NCI-H1092 treated with DMSO at 0.1 percent for 48 hours (cell line): ENCODE results near the gene TMEM223.
A peak's percentile ranks its signal among the peaks of the same experiment; 100 is the strongest.
"Not testable (repeated sequence)": the region's sequence is repeated elsewhere in the genome, so short reads cannot be mapped to it uniquely, and the experiment has no call there.

ENCODE experiments used
- DNase-seq: peaks from one replicate; lab custom pipeline; 2025; lab: John Stamatoyannopoulos, UW

Gene TMEM223

DNA sequence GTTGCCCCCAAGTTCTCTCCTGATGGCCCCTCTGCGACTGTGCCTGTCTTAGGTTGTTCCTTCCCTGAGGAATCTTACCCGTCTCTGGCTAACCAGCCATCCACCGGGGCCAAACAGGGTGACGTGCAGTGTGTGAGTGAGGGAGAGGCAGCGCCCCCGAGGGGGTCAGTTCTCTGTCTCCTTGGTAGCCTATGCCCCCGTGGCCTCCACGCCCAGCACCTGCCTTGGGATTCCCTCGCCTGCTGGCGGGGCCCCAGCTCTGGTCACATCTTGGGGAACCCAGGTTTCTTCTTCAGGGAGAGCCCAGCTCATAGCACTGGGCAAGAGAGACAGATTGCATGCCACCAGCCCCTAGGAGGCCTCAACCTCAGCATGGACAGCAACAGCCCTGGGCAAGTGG, 7.7 kb upstream of the TMEM223 start:
- no peak for DNase-seq

GRCh38 chr11:62796281-62796680, 4.5 kb upstream of the TMEM223 start:
- DNase-seq = no peak

DNA sequence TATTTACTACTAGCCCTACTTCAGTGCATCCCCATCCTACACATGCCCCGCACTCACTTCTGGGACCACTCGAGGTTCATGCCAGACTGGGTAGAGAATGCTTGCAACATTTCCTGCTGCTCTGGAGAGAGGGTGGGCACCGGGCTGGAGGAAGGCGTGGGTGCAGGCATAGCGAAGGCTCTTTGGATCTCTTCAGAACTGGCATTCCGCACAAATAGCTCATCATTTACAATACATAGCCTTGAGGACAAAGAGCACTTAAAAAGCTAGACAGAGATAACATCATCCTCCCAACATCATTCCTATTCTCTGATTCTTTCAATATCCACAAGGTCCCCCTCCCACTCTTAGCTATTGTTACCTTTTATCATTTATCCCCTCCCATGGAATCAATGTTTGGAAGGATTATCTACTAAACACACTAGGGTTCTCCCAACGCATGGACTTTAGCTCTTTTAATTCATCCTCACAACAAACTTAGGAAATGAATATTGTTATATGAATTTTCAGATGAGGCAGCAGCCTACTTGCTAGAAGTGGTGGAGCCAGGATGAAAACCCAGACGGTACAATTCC, 2.5 kb upstream of the TMEM223 start:
- no peak for DNase-seq

DNA sequence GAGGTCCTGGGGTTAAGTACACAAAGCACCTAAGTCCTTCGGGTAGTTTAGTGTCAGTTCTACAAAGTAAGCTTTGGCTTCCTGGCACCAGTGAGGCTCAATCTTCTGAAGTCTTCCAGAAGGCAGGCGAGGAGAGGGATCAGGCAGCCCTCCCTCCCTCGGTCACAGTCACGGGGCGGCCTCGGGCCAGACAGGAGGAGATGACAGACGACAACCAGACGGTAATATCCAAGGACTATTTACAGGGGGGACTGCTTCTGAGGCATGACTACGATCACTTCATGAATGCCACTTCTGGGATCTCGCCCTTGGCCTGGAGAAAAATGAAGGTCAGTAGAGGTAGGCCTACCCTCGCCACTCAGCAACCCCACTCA, 383 bp upstream of the TMEM223 start:
- DNase-seq = no peak

- no peak for DNase-seq
These were observed 2.2 kb downstream of the TMEM223 start for GRCh38 chr11:62789576-62789975.

DNA sequence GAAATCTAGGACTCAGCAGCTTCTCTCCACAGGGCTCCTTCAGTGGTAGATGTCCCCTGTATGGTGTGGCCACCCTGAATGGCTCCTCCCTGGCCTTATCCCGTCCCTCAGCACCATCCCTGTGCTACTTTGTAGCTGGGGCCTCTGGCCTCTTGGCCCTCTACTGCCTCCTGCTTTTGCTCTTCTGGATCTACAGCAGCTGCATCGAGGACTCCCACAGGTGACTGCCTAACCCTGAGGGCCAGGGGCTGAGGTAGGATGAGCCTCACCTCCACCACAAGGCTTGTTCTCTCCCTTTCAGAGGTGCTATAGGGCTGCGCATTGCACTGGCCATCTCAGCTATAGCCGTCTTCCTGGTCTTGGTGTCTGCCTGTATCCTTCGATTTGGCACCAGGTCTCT, 2.8 kb downstream of the TMEM223 start:
- no peak for DNase-seq

- DNase-seq = peak; percentile 98
These were observed 4.6 kb downstream of the TMEM223 start, which contains the start of gene TMEM179B for GRCh38 chr11:62787005-62787759. TSS of gene TMEM179B (plus strand) at chr11:62787402. CDS start at chr11:62787432, 30 bp downstream.

DNA sequence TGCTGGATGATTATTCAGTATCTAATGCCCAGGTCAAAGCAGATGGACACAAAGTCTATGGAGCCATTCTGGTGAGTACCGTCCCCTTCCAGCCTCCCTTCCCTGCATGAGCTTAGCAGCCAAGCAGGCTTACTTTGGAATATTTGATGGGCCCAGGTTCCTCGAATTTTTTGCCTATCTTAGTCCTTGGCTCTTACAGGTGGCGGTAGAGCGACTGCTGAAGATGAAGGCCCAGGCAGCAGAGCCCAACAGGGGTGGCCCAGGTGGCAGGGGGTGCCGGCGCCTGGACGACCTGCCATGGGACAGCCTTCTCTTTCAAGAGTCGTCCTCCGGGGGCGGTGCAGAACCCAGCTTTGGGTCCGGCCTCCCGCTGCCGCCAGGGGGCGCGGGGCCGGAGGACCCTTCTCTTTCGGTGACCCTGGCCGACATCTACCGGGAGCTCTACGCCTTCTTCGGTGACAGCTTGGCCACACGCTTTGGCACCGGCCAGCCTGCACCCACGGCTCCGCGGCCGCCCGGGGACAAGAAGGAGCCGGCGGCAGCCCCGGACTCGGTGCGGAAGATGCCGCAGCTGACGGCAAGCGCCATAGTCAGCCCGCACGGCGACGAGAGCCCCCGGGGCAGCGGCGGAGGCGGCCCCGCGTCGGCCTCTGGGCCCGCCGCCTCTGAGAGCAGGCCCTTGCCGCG, 5.3 kb downstream of the TMEM223 start:
- DNase-seq = peak; percentile 81

- no peak for DNase-seq
These were observed 9.1 kb downstream of the TMEM223 start for GRCh38 chr11:62782753-62783152.

DNA sequence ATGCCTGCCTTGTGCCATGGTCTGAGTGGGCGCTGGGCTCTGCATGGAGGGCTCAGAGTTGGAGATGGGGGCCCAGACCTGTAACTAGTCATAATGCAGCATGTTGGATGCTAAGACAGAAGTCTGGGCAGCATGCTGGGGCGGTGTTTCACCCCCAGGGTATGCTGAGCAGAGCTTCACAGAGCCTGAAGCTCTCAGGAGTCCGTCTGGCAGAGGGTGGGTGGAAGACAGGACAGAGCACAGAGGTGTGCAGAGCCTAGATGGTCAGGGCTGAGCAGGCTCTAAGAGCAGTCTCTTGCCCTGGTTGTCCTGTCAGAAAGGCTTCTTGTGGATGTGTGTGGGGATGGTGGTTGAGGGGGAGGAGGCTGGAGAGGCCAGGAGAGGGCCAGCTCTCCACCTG, 13.4 kb downstream of the TMEM223 start:
- DNase-seq = no peak

- no peak for DNase-seq
These were observed 14.4 kb downstream of the TMEM223 start for GRCh38 chr11:62777389-62777788.

DNA sequence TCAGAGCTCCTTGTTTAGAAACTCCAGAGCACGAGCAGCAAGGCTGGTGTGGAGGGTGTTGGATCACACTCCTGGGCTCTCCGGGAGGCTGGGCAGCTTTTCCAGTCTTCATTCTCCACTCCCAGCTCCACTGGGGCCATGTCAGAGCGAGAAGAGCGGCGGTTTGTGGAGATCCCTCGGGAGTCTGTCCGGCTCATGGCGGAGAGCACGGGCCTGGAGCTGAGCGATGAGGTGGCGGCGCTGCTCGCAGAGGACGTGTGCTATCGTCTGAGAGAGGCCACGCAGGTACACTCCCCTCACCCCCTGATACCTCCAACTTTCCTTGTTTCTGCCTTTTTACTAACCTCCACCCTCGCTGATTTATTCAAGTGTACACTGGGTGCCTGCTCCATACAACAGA, 16.2 kb downstream of the TMEM223 start:
- DNase-seq = no peak

- DNase-seq = no peak
These were observed 17.4 kb downstream of the TMEM223 start for GRCh38 chr11:62774407-62774806.

- peak; percentile 98 for DNase-seq
These were observed 20.4 kb downstream of the TMEM223 start, which contains the start of gene TAF6L for GRCh38 chr11:62771144-62772021. TSS of gene TAF6L (plus strand) at chr11:62771396. CDS start at chr11:62775784, 4,388 bp downstream.

DNA sequence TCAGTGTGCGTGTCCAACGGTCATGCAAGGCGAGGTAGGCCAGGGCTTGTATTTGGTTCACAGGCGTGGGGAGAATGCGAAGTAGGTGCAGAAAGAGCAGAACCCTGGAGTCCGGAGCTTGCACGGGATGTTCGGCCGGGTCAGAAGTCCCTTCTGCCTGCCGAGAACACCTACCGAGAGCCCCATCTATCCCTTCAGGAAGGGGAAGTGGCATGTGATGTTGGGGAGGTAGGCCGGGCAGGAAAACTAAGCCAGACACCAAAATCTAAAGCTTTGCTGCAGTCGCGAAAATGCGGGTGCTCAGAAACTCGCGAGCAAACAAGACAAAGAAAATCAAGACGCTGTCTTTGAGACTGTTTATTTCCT, 21.0 kb downstream of the TMEM223 start:
- DNase-seq = no peak

DNA sequence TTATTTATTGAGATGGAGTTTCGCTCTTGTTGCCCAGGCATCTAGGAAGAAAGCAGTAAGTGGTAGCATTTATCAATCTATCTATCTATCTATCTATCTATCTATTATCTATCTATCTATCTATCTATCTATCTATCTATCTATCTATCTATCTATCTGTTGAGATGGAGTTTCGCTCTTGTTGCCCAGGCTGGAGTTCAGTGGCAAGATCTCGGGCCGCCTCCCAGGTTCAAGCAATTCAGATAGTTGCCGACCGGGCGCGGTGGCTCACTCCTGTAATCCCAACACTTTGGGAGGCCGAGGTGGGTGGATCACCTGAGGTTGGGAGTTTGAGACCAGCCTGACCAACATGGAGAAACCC, 31.0 kb downstream of the TMEM223 start:
- not testable (repeated sequence) for DNase-seq

DNA sequence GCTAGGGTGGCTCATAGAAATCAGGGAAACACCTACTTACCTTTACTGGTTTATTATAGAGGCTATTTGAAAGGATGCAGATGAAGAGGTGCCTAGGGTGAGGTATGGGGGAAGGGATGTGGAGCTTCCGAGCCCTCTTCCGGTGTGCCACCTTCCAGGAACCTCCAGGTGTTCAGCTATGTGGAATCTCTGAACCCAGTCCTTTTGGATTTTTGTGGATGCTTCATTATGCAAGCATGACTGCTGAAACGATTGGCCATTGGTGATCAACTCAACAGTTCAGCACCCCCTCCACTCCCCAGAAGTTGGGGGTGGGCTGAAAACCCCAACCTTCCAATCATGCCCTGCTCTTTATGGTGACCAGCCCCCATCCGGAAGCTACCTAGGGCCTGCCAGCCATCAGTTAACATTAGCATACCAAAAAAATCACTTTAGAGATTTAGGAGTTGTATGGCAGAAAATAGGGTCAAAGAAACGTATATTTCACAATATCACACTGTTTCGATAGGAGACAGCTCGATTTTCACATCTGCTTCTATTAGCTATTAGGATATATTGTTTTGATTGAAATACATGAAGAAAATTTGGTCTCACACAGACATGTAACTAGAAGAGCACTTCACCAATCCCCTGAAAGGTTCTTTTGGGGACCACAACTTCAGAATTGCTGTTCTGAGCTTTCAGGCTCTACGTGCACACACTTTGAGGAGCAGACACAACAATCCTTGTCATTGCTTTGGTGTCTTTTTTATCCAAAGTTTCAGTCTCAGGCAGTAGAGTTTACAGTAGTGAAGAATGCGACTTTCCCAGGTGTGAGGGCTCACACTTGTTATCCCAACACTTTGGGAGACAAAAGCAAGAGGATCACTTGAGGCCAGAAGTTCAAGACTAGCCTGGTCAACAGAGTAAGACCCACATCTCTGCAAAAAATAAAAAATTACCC, 33.7 kb downstream of the TMEM223 start:
- no peak for DNase-seq

DNA sequence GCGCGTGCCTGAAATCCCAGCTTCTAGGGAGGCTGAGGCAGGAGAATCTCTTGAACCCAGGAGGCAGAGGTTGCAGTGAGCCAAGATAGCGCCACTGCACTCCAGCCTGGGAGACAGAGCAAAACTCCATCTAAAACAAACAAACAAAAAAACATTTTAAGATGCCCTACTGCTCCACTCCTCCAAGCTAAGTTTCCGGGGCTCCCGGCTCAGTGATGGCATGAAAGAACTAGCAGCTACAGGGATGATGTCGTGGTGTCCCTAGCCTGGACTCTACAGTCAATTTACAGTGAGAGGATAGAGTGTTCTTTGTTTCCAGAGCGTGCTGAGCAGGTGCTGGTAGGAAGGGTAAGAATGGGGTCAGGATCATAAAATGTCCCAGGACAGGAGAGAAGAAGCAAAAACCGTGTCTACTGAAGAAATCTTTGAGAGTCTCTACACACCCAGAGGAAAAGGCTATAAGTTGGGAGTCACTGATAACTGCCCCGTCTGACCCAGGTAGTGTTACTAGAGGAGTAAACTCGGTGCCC, 36.7 kb downstream of the TMEM223 start:
- DNase-seq = no peak

DNA sequence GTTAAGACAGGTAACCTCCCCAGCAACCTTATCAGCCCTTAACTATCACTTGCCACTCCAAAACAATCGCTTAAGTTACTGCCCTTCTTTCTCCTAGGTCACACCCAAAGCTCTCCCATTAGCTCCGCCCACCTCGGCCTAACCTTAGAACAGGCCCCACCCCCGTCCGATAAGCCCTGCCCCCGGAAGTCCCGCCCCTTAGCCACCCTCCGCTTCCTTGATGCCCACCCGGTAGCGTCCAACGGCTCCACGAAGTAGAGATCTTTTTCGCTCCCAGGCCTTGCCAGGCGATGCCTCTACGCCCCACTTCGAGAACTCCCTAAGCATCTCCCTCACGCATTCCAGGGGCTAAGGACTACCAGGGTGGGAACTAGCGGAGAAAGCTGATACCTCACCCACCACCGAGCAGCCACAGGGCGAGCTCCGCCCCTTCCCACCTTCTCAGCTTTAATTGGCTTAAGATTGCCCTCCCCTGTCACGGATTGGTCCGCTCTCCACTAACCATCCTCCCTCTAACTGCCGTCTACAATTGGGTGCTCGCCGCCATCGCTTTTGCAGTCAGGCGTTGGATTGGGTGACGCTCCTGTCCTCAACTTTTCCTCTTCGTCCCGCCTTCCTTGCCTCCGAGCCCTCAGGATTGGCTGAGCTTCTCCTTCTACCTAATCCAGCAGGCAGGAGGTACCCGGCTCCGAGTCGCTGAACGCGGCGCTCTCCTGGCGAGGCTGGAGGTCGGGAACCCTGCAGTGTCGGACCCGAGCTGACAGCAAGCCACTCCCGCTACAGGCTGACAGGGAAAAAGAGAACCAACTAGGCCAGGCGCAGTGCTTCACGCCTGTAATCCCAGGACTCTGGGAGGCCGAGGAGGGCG, 37.8 kb downstream of the TMEM223 start, which contains the start of gene ZBTB3:
Gene ZBTB3 (minus strand): TSS at position 425 of the 868 bp plus-strand sequence. CDS start 496 bp downstream, outside the sequence.
- peak; percentile 100 for DNase-seq
